WTC11 (cell line): ENCODE data around the gene RAD51.

ENCODE experiments used
- ATF3 ChIP-seq: sonication (generic); formaldehyde crosslinking; conservative IDR thresholded peaks from 2 replicates; pipeline ENCODE4 v1.8.1; 2022; ENCODE audit warnings: mild to moderate bottlenecking, missing genetic modification reagents
- CTCF ChIP-seq: fragments of 200-600 bp; IDR thresholded peaks from 2 replicates; pipeline ENCODE4 v1.8.0; 2022; ENCODE audit warnings: antibody characterized with exemption
- GABPB1 ChIP-seq: sonication (generic); formaldehyde crosslinking; IDR thresholded peaks from 2 replicates; pipeline ENCODE4 v1.8.1; 2023; ENCODE audit warnings: mild to moderate bottlenecking, missing genetic modification reagents
- HMGXB4 ChIP-seq: sonication (generic); formaldehyde crosslinking; IDR thresholded peaks from 2 replicates; pipeline ENCODE4 v1.8.1; 2023; ENCODE audit warnings: mild to moderate bottlenecking, moderate library complexity, missing genetic modification reagents
- TEAD4 ChIP-seq: sonication (generic); formaldehyde crosslinking; IDR thresholded peaks from 2 replicates; pipeline ENCODE4 v1.8.0; 2022; ENCODE audit warnings: mild to moderate bottlenecking, missing genetic modification reagents
- USF2 ChIP-seq: sonication (generic); formaldehyde crosslinking; IDR thresholded peaks from 2 replicates; pipeline ENCODE4 v1.8.1; 2023; ENCODE audit warnings: mild to moderate bottlenecking, missing genetic modification reagents, moderate library complexity
- ZBTB21 ChIP-seq: sonication (generic); formaldehyde crosslinking; IDR thresholded peaks from 2 replicates; pipeline ENCODE4 v1.8.1; 2023; ENCODE audit warnings: mild to moderate bottlenecking, missing genetic modification reagents, borderline replicate concordance
- ZNF512 ChIP-seq: sonication (generic); formaldehyde crosslinking; IDR thresholded peaks from 2 replicates; pipeline ENCODE4 v1.8.1; 2022; ENCODE audit warnings: missing genetic modification reagents, borderline replicate concordance

GRCh38 chr15:40750885-40751284 lies 55.9 kb downstream of the RAD51 start:
- TF ChIP-seq ZBTB21 (CRISPR knock-in tag) (no peak), ATF3 (CRISPR knock-in tag) (no peak), TEAD4 (CRISPR knock-in tag) (no peak), GABPB1 (CRISPR knock-in tag) (no peak), CTCF (no peak), ZNF512 (CRISPR knock-in tag) (no peak), USF2 (no peak), HMGXB4 (CRISPR knock-in tag) (no peak)
